Thyroid gland (tissue), 4 donors: Measurements from ENCODE around the gene XRCC3.

Experiments used
- POLR2A ChIP-seq, 2 donors: fragments of 450-650 bp; IDR thresholded peaks; one replicate each; pipeline ENCODE4 v1.6.1; 2017; ENCODE audit warnings: antibody characterized with exemption in 2 of 2, mild to moderate bottlenecking in 2 of 2, moderate library complexity in 1 of 2
- TF ChIP-seq, protein P1 (sequence below), 6 experiments: fragments of 200-600 bp in 3 of 6; fragments of 450-650 bp in 3 of 6; sonication (generic) in 3 of 6; IDR thresholded peaks; one replicate each; pipeline ENCODE4 v1.5.1; 2016 to 2019; ENCODE audit warnings: antibody characterized with exemption in 6 of 6, mild to moderate bottlenecking in 2 of 6, inconsistent platforms in 1 of 6, moderate library complexity in 1 of 6

DNA sequence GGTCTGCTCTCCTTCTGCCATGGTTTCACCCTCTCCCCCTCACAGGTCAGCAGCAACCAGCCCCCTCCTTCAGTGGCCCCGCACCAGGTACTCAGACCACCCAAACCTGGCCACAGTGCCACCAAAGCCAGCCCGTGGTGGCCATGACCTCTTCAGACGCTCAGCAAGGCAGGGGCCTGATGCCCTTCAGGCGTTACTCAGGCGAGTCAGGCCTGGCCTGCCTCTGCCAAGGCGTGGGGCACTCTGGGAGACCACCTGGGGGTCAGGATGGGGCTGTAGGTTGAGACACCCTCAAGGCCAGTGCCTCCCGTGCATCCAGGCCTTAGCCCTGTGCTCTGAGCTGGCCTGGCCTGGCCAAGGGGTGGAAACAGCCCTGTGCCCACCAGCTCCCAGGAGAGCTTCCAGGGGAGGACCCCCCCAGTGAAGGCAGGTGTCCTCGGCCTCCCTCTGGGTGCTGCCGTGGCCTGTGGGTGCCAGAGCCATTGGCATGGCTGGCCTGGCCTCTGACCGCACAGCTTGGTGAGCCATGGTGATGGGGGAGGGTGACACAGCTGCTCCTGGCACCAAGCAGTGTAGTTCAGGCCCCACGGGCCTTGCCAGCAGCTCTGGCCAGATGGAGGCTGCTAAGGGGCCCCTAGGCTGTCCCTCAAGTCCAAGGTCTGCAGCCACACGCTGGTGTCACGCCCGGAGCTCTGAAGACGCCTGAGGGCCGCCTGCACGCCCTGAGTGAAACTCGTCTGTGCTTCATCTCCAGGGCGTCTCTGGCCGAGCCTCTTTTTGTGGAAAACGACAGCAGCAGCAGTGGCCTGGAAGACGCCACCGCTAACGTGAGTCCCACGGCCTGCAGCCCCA, 15.1 kb downstream of the XRCC3 start:
- TF ChIP-seq, protein P1, sequence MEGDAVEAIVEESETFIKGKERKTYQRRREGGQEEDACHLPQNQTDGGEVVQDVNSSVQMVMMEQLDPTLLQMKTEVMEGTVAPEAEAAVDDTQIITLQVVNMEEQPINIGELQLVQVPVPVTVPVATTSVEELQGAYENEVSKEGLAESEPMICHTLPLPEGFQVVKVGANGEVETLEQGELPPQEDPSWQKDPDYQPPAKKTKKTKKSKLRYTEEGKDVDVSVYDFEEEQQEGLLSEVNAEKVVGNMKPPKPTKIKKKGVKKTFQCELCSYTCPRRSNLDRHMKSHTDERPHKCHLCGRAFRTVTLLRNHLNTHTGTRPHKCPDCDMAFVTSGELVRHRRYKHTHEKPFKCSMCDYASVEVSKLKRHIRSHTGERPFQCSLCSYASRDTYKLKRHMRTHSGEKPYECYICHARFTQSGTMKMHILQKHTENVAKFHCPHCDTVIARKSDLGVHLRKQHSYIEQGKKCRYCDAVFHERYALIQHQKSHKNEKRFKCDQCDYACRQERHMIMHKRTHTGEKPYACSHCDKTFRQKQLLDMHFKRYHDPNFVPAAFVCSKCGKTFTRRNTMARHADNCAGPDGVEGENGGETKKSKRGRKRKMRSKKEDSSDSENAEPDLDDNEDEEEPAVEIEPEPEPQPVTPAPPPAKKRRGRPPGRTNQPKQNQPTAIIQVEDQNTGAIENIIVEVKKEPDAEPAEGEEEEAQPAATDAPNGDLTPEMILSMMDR (IDR thresholded peaks at IDR 0.05) = no peak
- no peak for TF ChIP-seq POLR2A (IDR thresholded peaks at IDR 0.05)
